Gastrocnemius medialis (tissue), 4 donors: Measurements from ENCODE around the gene TMEM243.

Experiments used
- CTCF ChIP-seq, 5 experiments: fragments of 450-650 bp in 3 of 5; fragments of 200-600 bp in 2 of 5; sonication (generic) in 2 of 5; IDR thresholded peaks in 4 of 5; conservative IDR thresholded peaks in 1 of 5; 1 replicate in 4 of 5; 2 replicates in 1 of 5; pipeline ENCODE4 v1.5.1; 2016 to 2019; ENCODE audit warnings: antibody characterized with exemption in 5 of 5, mild to moderate bottlenecking in 3 of 5, moderate library complexity in 3 of 5
- POLR2A ChIP-seq, 2 donors: fragments of 450-650 bp; IDR thresholded peaks; one replicate each; pipeline ENCODE4 v1.6.1; 2017; ENCODE audit warnings: antibody characterized with exemption in 2 of 2, mild to moderate bottlenecking in 2 of 2, moderate library complexity in 2 of 2

GRCh38 chr7:87193912-87194311 is 25.6 kb downstream of the TMEM243 start:
- TF ChIP-seq CTCF (IDR thresholded peaks at IDR 0.05 in 4 of 5, conservative IDR thresholded peaks at IDR 0.05 in 1 of 5) (no peak), POLR2A (IDR thresholded peaks at IDR 0.05) (no peak)
